Tibial artery (tissue), 4 donors: ENCODE data around the gene ALMS1.

Experiments
- DNase-seq, 2 donors: peaks; one replicate each; pipeline ENCODE4 v3.0.0-alpha.2; 2019
- H3K27ac ChIP-seq, 2 donors: fragments of 200-600 bp; sonication (generic) in 1 of 2; 1 replicate in 1 of 2; 2 replicates in 1 of 2; pipeline ENCODE4 v1.5.1; 2018 to 2019; ENCODE audit warnings: mild to moderate bottlenecking in 1 of 2
- H3K27me3 ChIP-seq, 2 donors: fragments of 200-600 bp; sonication (generic) in 1 of 2; one replicate each; pipeline versions ENCODE4 v1.5.1 to v1.6.0; 2016 to 2019
- H3K36me3 ChIP-seq, 3 donors: fragments of 200-600 bp; sonication (generic) in 2 of 3; one replicate each; pipeline ENCODE4 v1.5.1; 2016 to 2019; ENCODE audit warnings: mild to moderate bottlenecking in 2 of 3
- H3K4me1 ChIP-seq, 4 donors: fragments of 200-600 bp; sonication (generic) in 2 of 4; 1 replicate in 3 of 4; 2 replicates in 1 of 4; pipeline ENCODE4 v1.5.1; 2016 to 2019
- H3K4me3 ChIP-seq, 2 donors: fragments of 200-600 bp; sonication (generic) in 1 of 2; 1 replicate in 1 of 2; 2 replicates in 1 of 2; pipeline ENCODE4 v1.5.1; 2018 to 2019; ENCODE audit warnings: mild to moderate bottlenecking in 2 of 2
- H3K9me3 ChIP-seq, 3 donors: fragments of 200-600 bp; sonication (generic) in 1 of 3; one replicate each; pipeline ENCODE4 v1.5.1; 2016 to 2019
- CTCF ChIP-seq, 2 experiments: fragments of 200-600 bp in 1 of 2; fragments of 450-650 bp in 1 of 2; IDR thresholded peaks; one replicate each; pipeline ENCODE4 v1.5.1; 2017 to 2019; ENCODE audit warnings: antibody characterized with exemption in 2 of 2, mild to moderate bottlenecking in 1 of 2, moderate library complexity in 1 of 2
- intact Hi-C: fragments of 100-400 bp; cut with DNase I; formaldehyde crosslinking; loops from one replicate; pipeline ENCODE4 v1.15.0; 2023; ENCODE audit warnings: low total_unique reads

The ALMS1 gene

GRCh38 chr2:73370348-73370747, 15.3 kb upstream of the ALMS1 start:
- Histone ChIP-seq H3K4me1 (no peaks in the 10 kb centered on the region), H3K9me3 (no peaks in the 10 kb centered on the region), H3K36me3 (no peaks in the 10 kb centered on the region), H3K27me3 (peaks cover 0 to 13% of the 10 kb centered on the region in 2 donors), H3K4me3 (no peak overlapping the region), H3K27ac (no peak overlapping the region)
- TF ChIP-seq CTCF (IDR thresholded peaks at IDR 0.05), result no peak
- DNase-seq, result no peak
- intact Hi-C loops, result no loop called here

- Histone ChIP-seq H3K4me1 (no peaks in the 10 kb centered on the region), H3K4me3 (no peak overlapping the region), H3K27me3 (peaks cover 0 to 22% of the 10 kb centered on the region in 2 donors), H3K27ac (no peak overlapping the region), H3K36me3 (no peaks in the 10 kb centered on the region), H3K9me3 (no peaks in the 10 kb centered on the region)
- no peak for TF ChIP-seq CTCF (IDR thresholded peaks at IDR 0.05)
- intact Hi-C loops, result no loop called here
- no peak for DNase-seq
Observed at GRCh38 chr2:73373344-73373743, 12.3 kb upstream of the ALMS1 start.

- Histone ChIP-seq H3K27me3 (peaks cover 0 to 27% of the 10 kb centered on the region in 2 donors), H3K27ac (no peak overlapping the region), H3K9me3 (no peaks in the 10 kb centered on the region), H3K36me3 (no peaks in the 10 kb centered on the region), H3K4me3 (no peak overlapping the region), H3K4me1 (no peaks in the 10 kb centered on the region)
- no peak for DNase-seq
- no peak for TF ChIP-seq CTCF (IDR thresholded peaks at IDR 0.05)
- intact Hi-C loops, result no loop called here
Observed at GRCh38 chr2:73374269-73374668, 11.4 kb upstream of the ALMS1 start.

- TF ChIP-seq CTCF (IDR thresholded peaks at IDR 0.05), result no peak
- Histone ChIP-seq H3K9me3 (no peaks in the 10 kb centered on the region), H3K27ac (no peak overlapping the region), H3K4me3 (no peak overlapping the region), H3K4me1 (no peaks in the 10 kb centered on the region), H3K36me3 (no peaks in the 10 kb centered on the region), H3K27me3 (peaks cover 0 to 22% of the 10 kb centered on the region in 2 donors)
- intact Hi-C loops, result loop anchor here (5.0 kb wide), 1 partner anchor 1864 kb away; no protein-coding TSS in a partner anchor
- DNase-seq, result no peak
Observed at GRCh38 chr2:73376681-73377080, 9.0 kb upstream of the ALMS1 start.

- Histone ChIP-seq H3K27me3 (peaks cover 0 to 7% of the 10 kb centered on the region in 2 donors), H3K27ac (no peak overlapping the region), H3K4me1 (peaks cover 0 to 20% (median 10%) of the 10 kb centered on the region in 4 donors), H3K9me3 (no peaks in the 10 kb centered on the region), H3K36me3 (no peaks in the 10 kb centered on the region), H3K4me3 (no peak overlapping the region)
- DNase-seq, result no peak
- TF ChIP-seq CTCF (IDR thresholded peaks at IDR 0.05), result no peak
- intact Hi-C loops, result loop anchor here (10.0 kb wide), 1 partner anchor 148 kb away; the partner anchor contains the start of genes CCT7 and PRADC1
Observed at GRCh38 chr2:73383036-73383435, 2.6 kb upstream of the ALMS1 start.

- TF ChIP-seq CTCF (IDR thresholded peaks at IDR 0.05), result no peak
- no peaks in the 10 kb centered on the region for H3K9me3 ChIP-seq
- peaks cover 0 to 20% (median 10%) of the 10 kb centered on the region in 4 donors for H3K4me1 ChIP-seq
- H3K27me3 ChIP-seq, result no peaks in the 10 kb centered on the region
- peak overlapping the region; percentile 86 to 93 for H3K27ac ChIP-seq
- no peak for DNase-seq
- no peaks in the 10 kb centered on the region for H3K36me3 ChIP-seq
- intact Hi-C loops, result loop anchor here (10.0 kb wide), 1 partner anchor 150 kb away; the partner anchor contains the start of genes CCT7 and PRADC1
- H3K4me3 ChIP-seq, result peak overlapping the region; percentile 78 to 81
Observed at GRCh38 chr2:73385123-73385503, 523 bp upstream of the ALMS1 start.
